GM19023 (cell line): ENCODE measurements around the gene PCBD1.
"Not testable (repeated sequence)": the region's sequence is repeated elsewhere in the genome, so short reads cannot be mapped to it uniquely, and the experiment has no call there.

Experiments used
- ATAC-seq: cut with Tn5 transposase; IDR thresholded peaks from one replicate; pipeline ENCODE4 v1.9.1; 2021; ENCODE audit warnings: mild to moderate bottlenecking, moderate library complexity; ENCODE audit not compliant: unreplicated experiment

PCBD1 gene

DNA sequence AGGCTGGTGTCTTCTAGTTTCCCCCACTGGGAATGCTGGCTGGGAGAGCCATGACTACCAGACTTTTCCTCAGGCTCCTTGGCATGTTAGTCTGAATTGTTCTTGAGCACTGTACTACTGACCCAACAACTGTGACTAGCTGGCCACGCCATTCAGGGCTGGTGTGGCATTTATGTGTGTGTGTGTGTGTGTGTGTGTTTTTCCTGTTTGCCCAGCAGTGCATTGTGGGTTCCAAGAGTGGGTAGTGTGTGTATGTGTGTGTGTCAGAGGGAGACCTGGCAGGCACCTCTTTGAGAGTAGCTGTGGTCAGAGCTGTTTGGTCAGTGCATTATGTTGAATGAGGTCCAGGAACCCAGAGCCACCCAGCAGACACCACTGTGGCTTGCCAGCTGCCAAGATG lies 9.2 kb downstream of the PCBD1 start:
- no peak for ATAC-seq

DNA sequence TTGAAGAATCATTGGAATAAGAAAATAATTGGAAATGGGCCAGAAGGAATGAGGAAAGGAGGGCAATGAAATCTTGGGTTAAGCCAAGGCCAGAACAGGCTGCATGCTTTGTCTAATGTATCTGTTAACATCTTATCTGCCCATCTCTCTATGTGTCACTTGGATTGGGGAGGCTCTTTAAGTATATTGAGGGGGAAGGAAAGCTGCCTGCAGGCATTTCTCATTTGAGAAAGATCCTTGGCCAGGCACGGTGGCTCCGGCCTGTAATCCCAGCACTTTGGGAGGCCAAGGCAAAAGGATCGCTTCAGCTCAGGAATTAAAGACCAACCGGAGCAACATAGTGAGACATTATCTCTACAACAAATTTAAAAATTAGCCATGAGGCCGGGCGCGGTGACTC lies 14.3 kb downstream of the PCBD1 start:
- ATAC-seq = no peak

DNA sequence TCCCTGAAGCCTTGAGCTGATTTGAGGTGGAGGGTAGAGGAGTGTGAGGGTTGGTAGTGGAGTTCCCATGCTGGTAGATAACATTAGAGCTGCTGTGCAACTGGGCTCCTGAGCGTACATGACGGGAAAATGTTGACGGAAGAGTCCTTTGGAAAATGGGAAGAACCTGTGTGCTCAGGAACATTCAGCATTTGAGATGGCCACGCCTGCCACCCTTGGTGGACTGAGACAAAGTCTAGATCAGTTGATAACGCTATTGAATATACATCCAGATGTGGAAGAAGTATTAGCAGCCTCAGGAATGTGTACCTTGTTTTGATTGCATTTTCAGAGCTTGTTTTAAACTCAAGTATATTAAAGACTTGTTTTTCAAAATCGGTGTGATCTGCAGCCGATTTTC lies 16.1 kb downstream of the PCBD1 start:
- no peak for ATAC-seq

DNA sequence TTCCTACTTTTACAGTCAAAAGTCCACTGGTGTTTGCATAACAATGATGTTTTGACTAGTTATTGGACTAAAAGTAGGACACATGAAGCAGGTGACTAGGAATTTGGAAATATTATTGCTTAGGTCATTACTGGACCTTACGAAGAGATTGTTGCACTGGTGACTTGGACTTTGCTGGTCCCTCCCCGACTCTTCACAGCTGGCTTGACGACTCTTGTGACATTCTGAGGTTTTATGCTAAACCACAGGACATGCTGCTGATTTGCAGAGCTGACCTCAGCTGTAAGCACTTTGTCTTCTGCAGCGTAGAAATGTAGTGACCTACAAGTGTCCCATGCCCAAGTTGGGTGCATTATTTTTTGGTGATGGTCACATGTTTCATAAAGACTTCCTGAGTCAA lies 21.9 kb downstream of the PCBD1 start:
- no peak for ATAC-seq

- no peak for ATAC-seq
These were observed 23.4 kb downstream of the PCBD1 start for GRCh38 chr10:70864935-70865334.

GRCh38 chr10:70863470-70864160 lies 24.8 kb downstream of the PCBD1 start:
- ATAC-seq = no peak

GRCh38 chr10:70861495-70862197 lies 26.7 kb downstream of the PCBD1 start:
- ATAC-seq = not testable (repeated sequence)

GRCh38 chr10:70858759-70859158 lies 29.6 kb downstream of the PCBD1 start:
- ATAC-seq = no peak

DNA sequence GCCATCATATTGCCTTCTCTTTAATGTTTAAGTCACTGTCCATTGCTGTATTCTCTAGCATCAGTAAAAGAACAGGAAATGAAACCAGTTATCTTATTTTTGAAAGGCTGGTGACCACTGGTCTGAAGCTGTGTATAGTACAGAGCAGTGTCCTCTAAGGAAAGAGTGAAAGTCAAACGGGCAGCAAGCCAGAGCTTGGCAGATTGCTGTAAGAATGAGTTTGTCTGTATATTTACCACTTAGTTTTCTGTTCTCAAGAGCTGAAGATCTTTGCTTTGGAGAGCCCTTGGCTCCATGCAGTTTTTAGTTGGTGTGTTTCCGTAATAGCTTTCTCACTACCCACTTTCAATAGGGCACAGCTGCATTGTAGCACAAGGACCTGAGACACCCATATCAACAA lies 31.9 kb downstream of the PCBD1 start:
- ATAC-seq = no peak

DNA sequence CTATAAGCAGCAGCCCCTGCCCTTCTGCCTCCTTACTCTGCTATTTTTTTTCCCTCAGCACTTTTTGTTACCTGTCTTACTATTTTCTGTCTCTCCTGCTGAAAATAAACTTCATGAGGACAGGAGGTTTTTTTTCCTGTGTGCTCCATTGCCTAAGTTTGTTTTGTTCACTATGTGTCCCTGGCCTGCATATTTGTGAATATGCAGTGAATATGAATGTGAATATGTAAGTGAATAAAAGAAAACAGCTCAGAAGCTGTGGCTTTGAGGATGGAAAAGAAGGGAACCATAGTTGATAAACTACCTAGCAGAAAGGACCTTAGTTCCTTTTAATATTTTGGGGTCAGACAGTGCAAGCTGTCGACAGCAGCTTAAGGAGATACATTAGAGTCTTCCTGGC lies 34.9 kb downstream of the PCBD1 start:
- ATAC-seq = no peak

DNA sequence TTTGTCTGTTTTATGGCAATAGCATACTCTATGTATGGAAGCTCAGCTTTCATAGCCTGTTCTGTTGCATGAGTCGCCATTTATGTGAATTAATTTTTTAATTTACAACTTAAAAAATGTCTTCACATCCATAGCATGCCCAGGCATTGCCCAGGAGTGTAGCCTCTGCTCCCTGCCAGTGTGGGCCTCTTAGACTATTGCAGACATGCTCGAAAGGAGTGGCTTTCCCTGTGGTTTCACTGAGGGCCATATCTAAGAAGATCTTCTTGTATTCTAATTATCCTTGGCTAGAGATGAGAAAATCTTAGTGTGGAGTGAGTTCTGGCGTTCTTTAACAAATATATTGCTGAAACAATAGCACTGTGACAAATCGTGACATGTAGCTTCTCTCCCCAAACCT lies 35.3 kb downstream of the PCBD1 start:
- ATAC-seq = no peak

DNA sequence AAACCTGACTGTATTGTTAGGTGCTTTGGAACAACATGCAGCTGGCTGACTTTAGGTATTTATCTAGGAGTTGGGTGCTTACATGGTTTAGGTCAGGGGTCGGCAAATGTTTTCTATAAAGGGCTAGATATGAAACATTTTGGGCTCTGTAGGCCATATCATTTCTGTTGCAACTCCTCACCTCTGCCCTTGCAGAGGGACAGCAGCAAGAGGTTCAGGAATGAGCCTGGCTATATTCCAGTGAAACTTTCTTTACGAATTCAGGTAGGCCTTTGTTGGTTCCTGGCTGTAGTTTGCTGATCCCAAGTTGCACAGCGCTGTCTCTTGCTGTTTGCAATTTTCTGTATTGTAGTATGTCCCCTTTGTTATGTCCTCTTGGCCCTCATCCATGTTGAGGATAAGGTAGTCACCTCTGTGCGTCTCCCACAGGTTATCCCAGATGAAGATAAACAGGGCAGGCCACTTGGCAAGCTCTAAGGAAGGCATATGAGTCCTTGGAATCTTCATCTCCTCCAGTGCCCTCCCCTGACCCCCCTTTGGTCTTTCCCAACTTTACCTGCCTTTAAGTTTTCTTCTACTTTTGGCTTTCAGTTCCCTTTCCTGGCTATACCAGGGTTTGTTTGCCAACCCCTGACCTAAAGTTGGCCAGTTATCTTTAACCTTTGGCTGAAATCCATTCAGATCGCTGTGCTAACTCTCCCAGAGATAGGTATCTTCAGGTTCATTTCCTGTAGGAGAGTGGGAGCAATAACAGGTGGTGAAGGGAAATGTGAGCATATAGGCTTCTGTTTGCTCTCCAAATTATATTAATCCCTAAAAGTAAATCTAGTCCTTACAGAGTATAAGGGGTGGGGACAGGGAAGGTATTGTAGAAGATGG lies 36.5 kb downstream of the PCBD1 start:
- no peak for ATAC-seq

GRCh38 chr10:70850097-70850496 lies 38.3 kb downstream of the PCBD1 start:
- no peak for ATAC-seq

DNA sequence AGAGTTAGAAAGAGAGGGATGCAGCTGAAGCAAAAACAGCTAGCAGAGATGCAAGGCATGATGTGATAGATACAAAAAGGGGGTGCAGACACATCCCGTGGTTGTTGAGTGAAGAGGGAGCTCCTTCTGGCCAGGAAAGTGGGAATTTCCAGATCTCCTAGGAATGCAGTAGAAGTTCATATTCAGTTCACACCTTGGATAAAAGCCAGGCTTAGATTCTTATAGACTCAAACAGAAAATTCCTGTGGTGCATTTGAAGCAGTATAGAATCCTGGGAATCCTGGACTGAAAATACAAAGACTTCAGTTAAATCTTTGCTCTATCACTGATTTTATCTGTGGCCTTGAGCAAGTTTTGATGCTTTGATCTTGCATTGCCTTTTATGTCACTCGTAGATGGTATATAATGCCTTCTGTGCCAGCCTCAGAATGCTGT lies 38.8 kb downstream of the PCBD1 start:
- ATAC-seq = no peak

GRCh38 chr10:70847659-70848360 lies 40.6 kb downstream of the PCBD1 start:
- no peak for ATAC-seq

DNA sequence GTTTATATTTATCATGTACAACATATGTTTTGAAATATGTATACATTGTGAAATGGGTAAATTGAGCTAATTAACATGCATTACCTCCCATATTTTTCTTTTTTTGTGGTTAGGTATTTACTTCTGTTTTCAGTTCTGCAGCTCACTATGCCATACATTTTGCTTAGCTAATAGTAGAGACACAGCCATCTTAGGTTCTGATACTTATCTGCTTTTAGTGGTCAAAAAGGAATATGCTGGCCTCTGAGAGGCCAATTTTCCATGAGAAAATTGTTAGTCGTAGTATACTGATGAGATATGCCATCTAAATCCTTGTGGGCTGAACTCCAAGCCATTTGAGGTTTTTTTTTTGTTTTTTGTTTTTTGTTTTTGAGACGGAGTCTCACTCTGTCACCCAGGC lies 41.6 kb downstream of the PCBD1 start:
- ATAC-seq = no peak

- no peak for ATAC-seq
These were observed 42.5 kb downstream of the PCBD1 start for GRCh38 chr10:70845816-70846215.

DNA sequence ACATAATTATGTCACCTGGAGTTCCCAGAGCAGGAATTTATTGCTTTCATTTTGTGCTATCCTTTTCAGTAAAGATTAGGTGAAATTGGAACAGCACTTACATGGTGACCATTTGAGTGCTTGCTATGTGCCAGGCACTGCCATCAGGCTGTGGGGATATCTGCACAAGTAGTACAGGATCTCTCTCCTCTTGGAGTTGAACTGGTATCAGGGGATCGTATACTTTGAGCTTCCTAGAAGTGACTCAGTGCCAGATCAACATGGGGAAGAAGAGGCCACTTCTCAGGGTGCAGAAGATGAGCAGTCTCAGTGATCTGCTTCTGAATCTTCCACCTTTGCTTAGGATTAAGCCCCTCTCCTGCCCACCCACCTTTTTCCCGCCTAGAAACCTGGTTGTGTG lies 43.1 kb downstream of the PCBD1 start:
- no peak for ATAC-seq

DNA sequence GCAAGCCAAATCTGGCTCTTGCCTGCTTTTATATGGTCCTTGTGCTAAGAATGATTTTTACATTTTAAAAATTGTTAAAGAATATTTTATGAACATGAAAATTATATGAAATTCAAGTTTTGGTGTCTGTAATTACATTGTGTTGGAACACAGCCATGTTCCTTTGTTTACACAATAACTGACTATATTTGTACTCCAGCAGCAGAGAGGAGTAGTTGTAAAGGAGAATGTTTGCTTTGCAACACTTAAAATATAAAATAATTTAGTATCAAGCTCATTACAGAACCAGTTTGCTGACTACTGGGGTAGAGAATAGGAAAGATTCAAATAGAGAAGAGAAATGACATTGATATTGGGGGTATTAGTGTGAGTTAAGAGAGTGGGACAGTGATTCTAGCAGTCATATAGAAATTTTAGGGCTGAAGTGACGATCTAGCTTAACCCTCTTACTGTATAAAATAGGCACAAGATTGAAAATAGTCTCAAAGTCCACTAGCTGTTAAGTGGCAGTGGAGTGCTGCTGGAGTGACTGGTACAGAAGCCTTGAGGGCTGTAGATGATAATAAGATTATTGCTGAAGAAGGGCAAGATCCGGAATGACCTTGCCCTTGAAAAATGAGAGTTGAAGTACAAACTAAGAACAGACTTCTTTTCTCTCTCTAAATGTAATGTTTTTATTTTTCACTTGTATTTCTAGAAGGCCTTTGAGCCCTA lies 44.4 kb downstream of the PCBD1 start:
- ATAC-seq = no peak

GRCh38 chr10:70843333-70843732 lies 45.0 kb downstream of the PCBD1 start:
- ATAC-seq = no peak
